ENCODE results near the gene PRPF40A.

GRCh38 chr2:152630466-152630865 lies 86.8 kb downstream of the PRPF40A start:
- TF ChIP-seq EZH2 (IDR thresholded peaks at IDR 0.05; ENCODE audit: borderline replicate concordance, low read length) (no peak), CTCF (IDR thresholded peaks at IDR 0.05; ENCODE audit: low read length) (no peak)
